Cardiac muscle cell (in vitro differentiated cells and primary cell): ENCODE measurements around the gene SDK2. TPM values are rescaled to one million over a fixed set of nuclear protein-coding genes. Genes with fewer than 3 reads are reported as not detected.

Experiments used
- DNase-seq, 2 donors: peaks; one replicate each; pipeline versions ENCODE4 v3.0.0 to v3.0.0-alpha.2; 2010 to 2017; ENCODE audit warnings: low read depth in 1 of 2, low spot score in 1 of 2
- H3K27ac ChIP-seq: fragments of 200-600 bp; sonication (generic); 2 replicates; pipeline ENCODE4 v1.5.1; 2016
- H3K27me3 ChIP-seq: fragments of 200-600 bp; sonication (generic); 2 replicates; pipeline ENCODE4 v1.6.0; 2016; ENCODE audit warnings: control low read depth
- H3K36me3 ChIP-seq: fragments of 200-600 bp; sonication (generic); 2 replicates; pipeline ENCODE4 v1.5.1; 2016; ENCODE audit warnings: control low read depth
- H3K4me1 ChIP-seq: fragments of 200-600 bp; sonication (generic); 2 replicates; pipeline ENCODE4 v1.8.1; 2017; ENCODE audit warnings: low read depth, mild to moderate bottlenecking, mixed run types
- H3K4me3 ChIP-seq: fragments of 200-600 bp; sonication (generic); 2 replicates; pipeline ENCODE4 v1.5.1; 2016; ENCODE audit warnings: mild to moderate bottlenecking
- H3K9me3 ChIP-seq: fragments of 200-600 bp; sonication (generic); 2 replicates; pipeline ENCODE4 v1.5.1; 2017; ENCODE audit warnings: low read depth, mild to moderate bottlenecking, control low read depth
- CTCF ChIP-seq: IDR thresholded peaks from 2 replicates; pipeline ENCODE4 v1.5.1; 2012; ENCODE audit warnings: low read depth, mild to moderate bottlenecking, low read length
- polyA plus RNA-seq: library from polyadenylated mRNA; unstranded; fragments of >200 nt; fragmentation: Nextera tagmentation; extraction: Ambion mirVana; gene quantifications from 2 replicates; pipeline ENCODE4 v1.2.1, GENCODE V29; 2016
- total RNA-seq: library from RNA; depleted of rRNA; stranded (reverse); fragments of >200 nt; gene quantifications from 2 replicates; pipeline ENCODE4 v1.2.3, GENCODE V29; 2016

The SDK2 gene
- total and polyA plus RNA-seq, 2 experiments from 2014 or later = 11.8 to 46.8 TPM

- Histone ChIP-seq H3K27ac (no peak overlapping the region), H3K4me1 (peaks cover 13% of the 10 kb centered on the region), H3K36me3 (no peaks in the 10 kb centered on the region), H3K27me3 (no peaks in the 10 kb centered on the region), H3K9me3 (no peaks in the 10 kb centered on the region), H3K4me3 (no peak overlapping the region)
- no peak for TF ChIP-seq CTCF
- DNase-seq = no peak
These were observed 13.2 kb downstream of the SDK2 start for GRCh38 chr17:73630965-73631595.

GRCh38 chr17:73630531-73630930, 13.7 kb downstream of the SDK2 start:
- no peak overlapping the region for H3K27ac ChIP-seq
- H3K36me3 ChIP-seq = no peaks in the 10 kb centered on the region
- TF ChIP-seq CTCF = no peak
- H3K9me3 ChIP-seq = no peaks in the 10 kb centered on the region
- no peaks in the 10 kb centered on the region for H3K27me3 ChIP-seq
- H3K4me1 ChIP-seq = peaks cover 17% of the 10 kb centered on the region
- no peak overlapping the region for H3K4me3 ChIP-seq
- no peak for DNase-seq

GRCh38 chr17:73628642-73629552, 15.3 kb downstream of the SDK2 start:
- H3K9me3 ChIP-seq = no peaks in the 10 kb centered on the region
- no peak for TF ChIP-seq CTCF
- DNase-seq = no peak
- H3K27ac ChIP-seq = no peak overlapping the region
- H3K4me1 ChIP-seq = peaks cover 26% of the 10 kb centered on the region
- H3K4me3 ChIP-seq = no peak overlapping the region
- H3K36me3 ChIP-seq = no peaks in the 10 kb centered on the region
- no peaks in the 10 kb centered on the region for H3K27me3 ChIP-seq

- H3K9me3 ChIP-seq = no peaks in the 10 kb centered on the region
- H3K27me3 ChIP-seq = no peaks in the 10 kb centered on the region
- peaks cover 49% of the 10 kb centered on the region for H3K4me1 ChIP-seq
- H3K27ac ChIP-seq = peak overlapping the region; percentile 76
- H3K4me3 ChIP-seq = no peak overlapping the region
- no peak for TF ChIP-seq CTCF
- H3K36me3 ChIP-seq = no peaks in the 10 kb centered on the region
- peak in 1 of 2 donors; percentile 76 for DNase-seq
These were observed 18.1 kb downstream of the SDK2 start for GRCh38 chr17:73625991-73626673.

DNA sequence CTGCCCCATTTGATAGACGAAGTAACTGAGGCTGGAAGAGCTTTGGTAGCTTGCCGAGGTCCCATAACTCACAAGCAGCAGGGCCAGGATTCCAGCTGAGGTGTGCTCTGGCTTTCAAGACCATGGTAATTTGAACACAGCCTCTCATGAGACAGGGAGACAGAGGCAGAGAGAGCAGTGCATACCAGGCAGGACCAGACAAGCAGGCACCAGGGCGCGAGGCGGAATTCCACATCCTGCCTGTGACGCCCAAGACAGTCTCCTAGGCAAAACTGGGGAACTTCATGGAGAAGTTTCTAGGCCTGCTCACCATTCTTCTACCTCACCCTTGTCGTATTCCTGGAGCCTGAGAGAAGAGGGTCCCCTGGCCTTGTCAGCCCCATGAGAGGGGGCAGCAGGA, 19.2 kb downstream of the SDK2 start:
- no peaks in the 10 kb centered on the region for H3K36me3 ChIP-seq
- H3K27me3 ChIP-seq = no peaks in the 10 kb centered on the region
- no peak overlapping the region for H3K4me3 ChIP-seq
- DNase-seq = no peak
- H3K9me3 ChIP-seq = no peaks in the 10 kb centered on the region
- TF ChIP-seq CTCF = no peak
- peaks cover 46% of the 10 kb centered on the region for H3K4me1 ChIP-seq
- peak overlapping the region; percentile 54 for H3K27ac ChIP-seq
